ENCODE data around the gene TRAF1. TPM values are rescaled to one million over a fixed set of nuclear protein-coding genes. Genes with fewer than 3 reads are reported as not detected.

The TRAF1 gene
- total RNA-seq, 1 donor from 2014 or later = 7.1 TPM

DNA sequence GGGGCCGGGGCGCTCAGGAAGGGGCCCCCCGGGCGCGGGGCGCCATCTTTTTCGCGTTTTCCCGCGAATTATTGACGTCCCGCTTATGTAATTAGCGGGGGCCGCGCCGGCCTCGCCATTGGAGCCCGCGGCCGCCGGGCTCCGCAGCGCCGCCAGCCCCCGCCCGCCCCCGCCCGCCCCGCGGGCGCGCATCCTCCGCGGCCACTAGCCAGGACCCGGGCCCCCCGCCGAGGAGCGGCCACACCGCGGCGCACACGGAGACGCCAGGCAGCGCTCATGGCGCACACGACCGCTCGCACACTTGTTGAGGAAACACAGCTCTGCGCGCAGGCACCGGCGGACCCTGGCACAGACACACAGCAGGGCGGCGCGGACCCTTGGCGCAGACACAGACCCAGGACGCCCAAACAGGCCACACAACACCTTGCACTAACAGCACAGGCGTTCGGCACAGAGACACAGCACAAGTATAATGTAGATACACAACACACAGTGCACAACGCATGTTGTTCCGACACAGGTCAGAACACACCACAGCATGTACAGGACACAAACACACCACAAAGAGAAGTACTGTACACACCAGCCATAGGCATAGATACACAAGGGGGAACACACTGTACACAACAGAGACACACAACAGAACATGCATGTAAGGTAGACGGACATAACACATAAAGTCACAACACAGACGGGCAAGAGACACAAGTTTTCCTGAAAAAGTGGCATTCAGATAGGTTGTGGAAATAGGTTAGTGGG lies 49.1 kb downstream of the TRAF1 start:
- no peaks in the 10 kb centered on the region for H3K9me3 Mint-ChIP-seq (ENCODE audit: unreplicated experiment)
- peak overlapping the region; percentile 80 for H3K4me3 Mint-ChIP-seq (ENCODE audit: unreplicated experiment)
- peaks cover 26% of the 10 kb centered on the region for H3K36me3 Mint-ChIP-seq (ENCODE audit: unreplicated experiment)
- H3K27me3 Mint-ChIP-seq (ENCODE audit: unreplicated experiment) = no peaks in the 10 kb centered on the region
- H3K27ac Mint-ChIP-seq (ENCODE audit: unreplicated experiment) = peak overlapping the region; percentile 58
- peaks cover 51% of the 10 kb centered on the region for H3K4me1 Mint-ChIP-seq (ENCODE audit: unreplicated experiment)
- peak; percentile 87 for DNase-seq (ENCODE audit: extremely low spot score, unreplicated experiment)
- TF ChIP-seq, protein P1, sequence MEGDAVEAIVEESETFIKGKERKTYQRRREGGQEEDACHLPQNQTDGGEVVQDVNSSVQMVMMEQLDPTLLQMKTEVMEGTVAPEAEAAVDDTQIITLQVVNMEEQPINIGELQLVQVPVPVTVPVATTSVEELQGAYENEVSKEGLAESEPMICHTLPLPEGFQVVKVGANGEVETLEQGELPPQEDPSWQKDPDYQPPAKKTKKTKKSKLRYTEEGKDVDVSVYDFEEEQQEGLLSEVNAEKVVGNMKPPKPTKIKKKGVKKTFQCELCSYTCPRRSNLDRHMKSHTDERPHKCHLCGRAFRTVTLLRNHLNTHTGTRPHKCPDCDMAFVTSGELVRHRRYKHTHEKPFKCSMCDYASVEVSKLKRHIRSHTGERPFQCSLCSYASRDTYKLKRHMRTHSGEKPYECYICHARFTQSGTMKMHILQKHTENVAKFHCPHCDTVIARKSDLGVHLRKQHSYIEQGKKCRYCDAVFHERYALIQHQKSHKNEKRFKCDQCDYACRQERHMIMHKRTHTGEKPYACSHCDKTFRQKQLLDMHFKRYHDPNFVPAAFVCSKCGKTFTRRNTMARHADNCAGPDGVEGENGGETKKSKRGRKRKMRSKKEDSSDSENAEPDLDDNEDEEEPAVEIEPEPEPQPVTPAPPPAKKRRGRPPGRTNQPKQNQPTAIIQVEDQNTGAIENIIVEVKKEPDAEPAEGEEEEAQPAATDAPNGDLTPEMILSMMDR (IDR thresholded peaks at IDR 0.05) = peak; percentile 8

- DNase-seq (ENCODE audit: extremely low spot score, unreplicated experiment) = no peak
- H3K27ac Mint-ChIP-seq (ENCODE audit: unreplicated experiment) = peak within 1 kb of the TSS; percentile 97
- H3K4me1 Mint-ChIP-seq (ENCODE audit: unreplicated experiment) = peaks cover 55% of the 10 kb centered on the region
- no peaks in the 10 kb centered on the region for H3K27me3 Mint-ChIP-seq (ENCODE audit: unreplicated experiment)
- no peaks in the 10 kb centered on the region for H3K9me3 Mint-ChIP-seq (ENCODE audit: unreplicated experiment)
- TF ChIP-seq, protein P1 (IDR thresholded peaks at IDR 0.05) = no peak
- H3K36me3 Mint-ChIP-seq (ENCODE audit: unreplicated experiment) = peaks cover 31% of the 10 kb centered on the region
- peak within 1 kb of the TSS; percentile 80 for H3K4me3 Mint-ChIP-seq (ENCODE audit: unreplicated experiment)
Observed at GRCh38 chr9:120876842-120877240, 49.8 kb downstream of the TRAF1 start, which contains the start of gene PHF19. PHF19 (minus strand) TSS chr9:120877188; CDS start chr9:120874741, 2,447 bp downstream.

DNA sequence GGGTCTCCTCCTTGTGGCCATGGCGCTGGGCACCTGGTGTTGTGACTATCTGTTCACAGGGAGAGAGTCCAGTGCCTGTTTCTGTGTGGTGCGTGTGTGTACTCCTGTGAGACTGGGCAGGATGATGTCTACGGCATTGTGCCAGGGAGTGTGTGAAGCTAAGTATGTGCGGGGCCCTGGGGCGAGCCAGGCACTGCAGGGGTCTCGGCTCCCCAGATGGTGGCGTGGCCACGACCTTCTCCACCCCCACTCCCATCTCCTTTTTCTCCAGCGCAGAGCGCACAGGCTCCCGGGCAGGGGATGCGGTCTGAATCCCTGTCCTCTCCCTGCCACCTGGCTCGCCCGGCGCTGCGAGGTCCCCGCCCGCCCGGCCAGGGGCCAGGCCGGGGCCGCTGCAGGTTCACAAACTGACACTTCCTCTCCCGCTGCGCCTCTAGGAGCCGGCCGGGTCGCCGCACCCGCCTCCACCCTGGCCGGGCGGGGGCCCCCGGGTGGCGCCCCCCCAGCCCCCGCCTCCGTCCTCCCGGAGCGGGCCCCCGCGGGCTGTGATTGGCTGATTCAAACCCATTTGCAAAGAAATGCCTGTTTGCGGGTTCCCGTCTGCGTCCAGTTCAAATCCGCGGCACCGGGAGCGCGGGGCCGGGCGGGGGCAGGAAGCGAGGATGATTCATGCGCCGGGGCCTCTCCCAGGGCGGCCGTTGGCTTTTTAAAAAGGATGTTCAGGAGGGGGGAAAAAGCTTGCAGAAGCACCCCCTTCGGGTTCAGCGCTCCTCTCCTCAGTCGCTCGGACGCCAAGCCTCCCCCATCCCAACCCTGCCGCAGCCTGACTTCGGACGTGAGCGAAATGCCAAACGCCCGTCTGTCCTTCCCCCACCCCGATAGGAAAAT lies 50.4 kb downstream of the TRAF1 start:
- TF ChIP-seq, protein P1 (IDR thresholded peaks at IDR 0.05) = no peak
- DNase-seq (ENCODE audit: extremely low spot score, unreplicated experiment) = peak; percentile 94
- Mint-ChIP-seq H3K9me3 (ENCODE audit: unreplicated experiment) (no peaks in the 10 kb centered on the region), H3K4me1 (ENCODE audit: unreplicated experiment) (peaks cover 55% of the 10 kb centered on the region), H3K36me3 (ENCODE audit: unreplicated experiment) (peaks cover 34% of the 10 kb centered on the region), H3K27ac (ENCODE audit: unreplicated experiment) (peak overlapping the region; percentile 97), H3K4me3 (ENCODE audit: unreplicated experiment) (peak overlapping the region; percentile 79), H3K27me3 (ENCODE audit: unreplicated experiment) (no peaks in the 10 kb centered on the region)

DNA sequence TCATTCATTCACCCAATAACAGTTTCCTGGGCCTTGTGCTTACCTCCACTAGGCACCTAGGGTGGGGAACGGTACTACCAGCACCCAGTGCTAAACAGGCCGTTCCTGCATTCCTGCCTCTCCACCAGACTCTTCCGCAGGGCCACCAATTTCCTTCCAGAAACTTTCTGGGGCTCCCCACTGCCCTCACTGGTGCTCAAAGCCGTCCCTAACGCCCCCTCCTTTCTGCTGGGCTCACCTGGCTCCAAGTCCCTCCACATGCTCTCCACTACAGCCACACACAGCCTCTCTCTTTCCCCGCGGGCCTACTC lies 51.0 kb downstream of the TRAF1 start:
- H3K27me3 Mint-ChIP-seq (ENCODE audit: unreplicated experiment) = no peaks in the 10 kb centered on the region
- DNase-seq (ENCODE audit: extremely low spot score, unreplicated experiment) = no peak
- peak overlapping the region; percentile 97 for H3K27ac Mint-ChIP-seq (ENCODE audit: unreplicated experiment)
- H3K4me1 Mint-ChIP-seq (ENCODE audit: unreplicated experiment) = peaks cover 56% of the 10 kb centered on the region
- H3K9me3 Mint-ChIP-seq (ENCODE audit: unreplicated experiment) = no peaks in the 10 kb centered on the region
- TF ChIP-seq, protein P1 (IDR thresholded peaks at IDR 0.05) = no peak
- H3K36me3 Mint-ChIP-seq (ENCODE audit: unreplicated experiment) = peaks cover 37% of the 10 kb centered on the region
- H3K4me3 Mint-ChIP-seq (ENCODE audit: unreplicated experiment) = peak overlapping the region; percentile 79

GRCh38 chr9:120875195-120875565 lies 51.4 kb downstream of the TRAF1 start:
- no peak for DNase-seq (ENCODE audit: extremely low spot score, unreplicated experiment)
- Mint-ChIP-seq H3K27me3 (ENCODE audit: unreplicated experiment) (no peaks in the 10 kb centered on the region), H3K36me3 (ENCODE audit: unreplicated experiment) (peaks cover 37% of the 10 kb centered on the region), H3K4me3 (ENCODE audit: unreplicated experiment) (peak overlapping the region; percentile 79), H3K4me1 (ENCODE audit: unreplicated experiment) (peaks cover 58% of the 10 kb centered on the region), H3K27ac (ENCODE audit: unreplicated experiment) (peak overlapping the region; percentile 97), H3K9me3 (ENCODE audit: unreplicated experiment) (no peaks in the 10 kb centered on the region)
- TF ChIP-seq, protein P1 (IDR thresholded peaks at IDR 0.05) = no peak

Data from osteocyte (in vitro differentiated cells).